ENCODE results near the gene RNF8. TPM values are rescaled to one million over a fixed set of nuclear protein-coding genes. Genes with fewer than 3 reads are reported as not detected.

Gene RNF8
- total and polyA plus RNA-seq, 9 of the 15 experiments (the other 6 are each of a cell fraction or from before 2014, with no cell fraction given), result 10.6 to 47.0 (median 37.5) TPM

DNA sequence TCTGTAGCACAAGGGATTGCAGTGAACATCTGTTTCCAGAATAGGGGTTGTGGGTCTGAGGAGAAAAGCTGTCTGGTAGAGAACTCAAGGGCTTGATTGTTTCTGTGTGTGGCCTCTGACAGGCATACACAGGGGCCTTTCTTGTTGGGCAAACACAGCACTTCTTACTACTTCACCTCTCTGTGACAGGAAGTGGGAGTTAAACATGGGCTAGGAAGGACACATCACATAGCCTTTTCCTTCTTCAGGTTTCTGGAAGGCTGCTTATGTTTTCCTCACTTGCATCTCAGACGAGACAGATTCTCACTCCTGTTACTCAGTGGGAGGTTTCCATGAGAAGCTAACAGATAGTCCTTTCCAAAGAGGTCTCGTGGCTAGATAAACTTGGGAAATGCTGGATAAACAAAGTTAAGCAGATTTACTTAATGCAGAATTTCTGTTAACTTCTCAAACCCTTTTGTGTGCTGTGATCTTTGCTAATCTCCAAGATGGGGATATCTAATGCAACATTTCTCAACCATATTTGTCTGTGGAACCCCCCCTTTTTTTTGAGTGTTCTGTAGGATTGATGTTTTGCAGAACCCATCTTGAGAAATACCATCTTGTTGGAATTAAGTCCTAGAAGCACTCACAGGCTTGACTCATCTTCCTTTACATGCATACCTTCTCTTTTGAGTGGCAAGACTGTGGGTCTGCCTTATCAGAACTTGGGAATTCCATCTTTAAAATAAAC lies 41.9 kb upstream of the RNF8 start:
- no peaks in the 10 kb centered on the region for H3K79me2 ChIP-seq (ENCODE audit: control insufficient read depth, insufficient read depth, low read length)
- H3K9me3 ChIP-seq (replicated peaks; ENCODE audit: control insufficient read depth, insufficient read depth, low read depth, low read length), result no peaks in the 10 kb centered on the region
- H2AFZ ChIP-seq (ENCODE audit: low read depth, low read length), result no peak overlapping the region
- TF ChIP-seq TARDBP (IDR thresholded peaks at IDR 0.05) (no peak), CBFA2T3 (IDR thresholded peaks at IDR 0.05) (peak; percentile 23; the same call in 1 of the 2 replicates), ETV1 (tag; conservative IDR thresholded peaks at IDR 0.05; ENCODE audit: low read depth) (0 out of 2 replicates have a peak, but pooled peaks have one; percentile 9)
- TF ChIP-seq, protein P1, sequence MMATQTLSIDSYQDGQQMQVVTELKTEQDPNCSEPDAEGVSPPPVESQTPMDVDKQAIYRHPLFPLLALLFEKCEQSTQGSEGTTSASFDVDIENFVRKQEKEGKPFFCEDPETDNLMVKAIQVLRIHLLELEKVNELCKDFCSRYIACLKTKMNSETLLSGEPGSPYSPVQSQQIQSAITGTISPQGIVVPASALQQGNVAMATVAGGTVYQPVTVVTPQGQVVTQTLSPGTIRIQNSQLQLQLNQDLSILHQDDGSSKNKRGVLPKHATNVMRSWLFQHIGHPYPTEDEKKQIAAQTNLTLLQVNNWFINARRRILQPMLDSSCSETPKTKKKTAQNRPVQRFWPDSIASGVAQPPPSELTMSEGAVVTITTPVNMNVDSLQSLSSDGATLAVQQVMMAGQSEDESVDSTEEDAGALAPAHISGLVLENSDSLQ (IDR thresholded peaks at IDR 0.05), result peak; percentile 21; the same call in 1 of the 2 replicates
- TF ChIP-seq, protein P2, sequence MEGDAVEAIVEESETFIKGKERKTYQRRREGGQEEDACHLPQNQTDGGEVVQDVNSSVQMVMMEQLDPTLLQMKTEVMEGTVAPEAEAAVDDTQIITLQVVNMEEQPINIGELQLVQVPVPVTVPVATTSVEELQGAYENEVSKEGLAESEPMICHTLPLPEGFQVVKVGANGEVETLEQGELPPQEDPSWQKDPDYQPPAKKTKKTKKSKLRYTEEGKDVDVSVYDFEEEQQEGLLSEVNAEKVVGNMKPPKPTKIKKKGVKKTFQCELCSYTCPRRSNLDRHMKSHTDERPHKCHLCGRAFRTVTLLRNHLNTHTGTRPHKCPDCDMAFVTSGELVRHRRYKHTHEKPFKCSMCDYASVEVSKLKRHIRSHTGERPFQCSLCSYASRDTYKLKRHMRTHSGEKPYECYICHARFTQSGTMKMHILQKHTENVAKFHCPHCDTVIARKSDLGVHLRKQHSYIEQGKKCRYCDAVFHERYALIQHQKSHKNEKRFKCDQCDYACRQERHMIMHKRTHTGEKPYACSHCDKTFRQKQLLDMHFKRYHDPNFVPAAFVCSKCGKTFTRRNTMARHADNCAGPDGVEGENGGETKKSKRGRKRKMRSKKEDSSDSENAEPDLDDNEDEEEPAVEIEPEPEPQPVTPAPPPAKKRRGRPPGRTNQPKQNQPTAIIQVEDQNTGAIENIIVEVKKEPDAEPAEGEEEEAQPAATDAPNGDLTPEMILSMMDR (IDR thresholded peaks at IDR 0.05 in 2 of 3, conservative IDR thresholded peaks at IDR 0.05 in 1 of 3; ENCODE audit: insufficient read depth in 2 of 3, low read depth in 1 of 3, low read length in 3 of 3), result no peak
- POLR2A ChIA-PET, result interaction anchor here (0.8 to 2.4 kb wide), 4 partner anchors 10 to 283 kb away, joined by 3 to 14 read pairs (median 4); no protein-coding TSS in a partner anchor
- H3K9me1 ChIP-seq (ENCODE audit: control insufficient read depth, insufficient read depth, low read length), result peaks cover 5% of the 10 kb centered on the region
- DNase-seq (ENCODE audit: extremely low read depth in 1 of 4, low spot score in 3 of 4), result peak in 3 of 4 experiments; percentile 24 to 30 (median 30)
- WGBS (ENCODE audit: insufficient coverage, low coverage, missing lambda C conversion rate), result 9% methylated on average over 2 of the region's 2 CpGs
- in situ Hi-C loops (cut with MboI) (loop anchor here (5.0 kb wide), 1 partner anchor 100 kb away; no protein-coding TSS in a partner anchor), intact Hi-C loops (cut with micrococcal nuclease) (no loop called here)
- H4K20me1 ChIP-seq (replicated peaks; ENCODE audit: control insufficient read depth, insufficient read depth, low read length), result no peaks in the 10 kb centered on the region
- H3K9ac ChIP-seq (ENCODE audit: insufficient read depth in 1 of 2, low read depth in 2 of 2, low read length in 2 of 2), result 0 out of 4 replicates have a peak overlapping the region, but pooled peaks of 1 of the 2 experiments have one; percentile 1
- CTCF ChIA-PET (ENCODE audit: low intra/inter-chr PET ratio), result no interaction called here
- H3K4me1 ChIP-seq (replicated peaks in 1 of 2; ENCODE audit: control insufficient read depth in 2 of 2, insufficient read depth in 2 of 2, low read length in 2 of 2), result peaks cover 21 to 44% of the 10 kb centered on the region in 2 experiments
- no peak for FAIRE-seq
- H3K36me3 ChIP-seq (ENCODE audit: control insufficient read depth, insufficient read depth, low read length), result peaks cover 63% of the 10 kb centered on the region
- H3K4me2 ChIP-seq (ENCODE audit: insufficient read depth, low read length), result no peak overlapping the region
- BruUV-seq (replicated peaks), result no TSS peak
- H3K27me3 ChIP-seq (ENCODE audit: control insufficient read depth in 2 of 2, insufficient read depth in 2 of 2, low read length in 2 of 2), result no peaks in the 10 kb centered on the region
- H3K27ac ChIP-seq (ENCODE audit: extremely low read depth, low read depth, low read length), result no peak overlapping the region
- no peak overlapping the region for H3K4me3 ChIP-seq
- ATAC-seq, result peak; percentile 19
